Measurements from ENCODE around the gene PHC2. TPM values are rescaled to one million over a fixed set of nuclear protein-coding genes. Genes with fewer than 3 reads are reported as not detected.

Gene PHC2
- total and polyA plus RNA-seq, 9 of the 15 experiments (the other 6 are each of a cell fraction or from before 2014, with no cell fraction given), result 3.1 to 67.6 (median 34.6) TPM

DNA sequence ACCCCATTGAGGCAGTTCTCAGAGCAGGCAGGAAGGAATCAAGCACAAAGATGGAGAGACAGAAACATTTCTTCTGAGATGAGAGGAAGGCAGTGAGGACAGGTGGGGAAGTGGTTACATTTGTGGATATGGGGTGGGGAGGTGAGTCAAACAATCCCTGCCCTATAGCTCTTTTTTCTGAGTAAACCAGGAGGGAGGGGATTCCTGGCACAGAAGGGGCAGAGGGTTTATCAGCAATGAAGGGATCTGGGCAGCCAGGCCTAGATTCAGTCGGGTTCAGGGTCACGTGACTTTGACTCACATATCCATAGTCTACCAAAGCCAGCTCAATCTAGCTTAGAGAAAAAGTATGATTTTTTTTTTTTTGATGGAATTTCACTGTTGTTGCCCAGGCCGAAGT lies 15.7 kb upstream of the PHC2 start:
- no peaks in the 10 kb centered on the region for H3K79me2 ChIP-seq (ENCODE audit: control insufficient read depth, insufficient read depth, low read length)
- CTCF ChIA-PET (ENCODE audit: low intra/inter-chr PET ratio), result no interaction called here
- 0% methylated on average over 3 of the region's 3 CpGs for WGBS (ENCODE audit: insufficient coverage, low coverage, missing lambda C conversion rate)
- H4K20me1 ChIP-seq (replicated peaks; ENCODE audit: control insufficient read depth, insufficient read depth, low read length), result no peaks in the 10 kb centered on the region
- H3K4me1 ChIP-seq (replicated peaks in 1 of 2; ENCODE audit: control insufficient read depth in 2 of 2, insufficient read depth in 2 of 2, low read length in 2 of 2), result no peaks in the 10 kb centered on the region
- POLR2A ChIA-PET, result interaction anchor here (1.4 to 2.1 kb wide), 2 partner anchors 10 to 13 kb away, joined by 5 read pairs; no protein-coding TSS in a partner anchor
- no peaks in the 10 kb centered on the region for H3K9me1 ChIP-seq (ENCODE audit: control insufficient read depth, insufficient read depth, low read length)
- no peak overlapping the region for H3K27ac ChIP-seq (ENCODE audit: extremely low read depth, low read depth, low read length)
- DNase-seq (ENCODE audit: extremely low read depth in 1 of 4, low spot score in 3 of 4) (no peak), ATAC-seq (no peak), FAIRE-seq (no peak)
- no TSS peak for BruUV-seq (replicated peaks)
- intact Hi-C loops (cut with micrococcal nuclease) (no loop called here), in situ Hi-C loops (cut with MboI) (no loop called here)
- H3K9me3 ChIP-seq (replicated peaks; ENCODE audit: control insufficient read depth, insufficient read depth, low read depth, low read length), result no peaks in the 10 kb centered on the region
- no peak overlapping the region for H3K4me2 ChIP-seq (ENCODE audit: insufficient read depth, low read length)
- no peaks in the 10 kb centered on the region for H3K36me3 ChIP-seq (ENCODE audit: control insufficient read depth, insufficient read depth, low read length)
- H3K4me3 ChIP-seq, result no peak overlapping the region
- H3K9ac ChIP-seq (ENCODE audit: insufficient read depth in 1 of 2, low read depth in 2 of 2, low read length in 2 of 2), result no peak overlapping the region
- peaks cover 8 to 34% of the 10 kb centered on the region in 2 experiments for H3K27me3 ChIP-seq (ENCODE audit: control insufficient read depth in 2 of 2, insufficient read depth in 2 of 2, low read length in 2 of 2)
- no peak overlapping the region for H2AFZ ChIP-seq (ENCODE audit: low read depth, low read length)
- no peak for TF ChIP-seq KDM4B (IDR thresholded peaks at IDR 0.05; ENCODE audit: borderline replicate concordance in 2 of 2, low read depth in 1 of 2)
- TF ChIP-seq, protein P1, sequence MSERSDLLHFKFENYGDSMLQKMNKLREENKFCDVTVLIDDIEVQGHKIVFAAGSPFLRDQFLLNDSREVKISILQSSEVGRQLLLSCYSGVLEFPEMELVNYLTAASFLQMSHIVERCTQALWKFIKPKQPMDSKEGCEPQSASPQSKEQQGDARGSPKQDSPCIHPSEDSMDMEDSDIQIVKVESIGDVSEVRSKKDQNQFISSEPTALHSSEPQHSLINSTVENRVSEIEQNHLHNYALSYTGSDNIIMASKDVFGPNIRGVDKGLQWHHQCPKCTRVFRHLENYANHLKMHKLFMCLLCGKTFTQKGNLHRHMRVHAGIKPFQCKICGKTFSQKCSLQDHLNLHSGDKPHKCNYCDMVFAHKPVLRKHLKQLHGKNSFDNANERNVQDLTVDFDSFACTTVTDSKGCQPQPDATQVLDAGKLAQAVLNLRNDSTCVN (CRISPR knock-in tag; IDR thresholded peaks at IDR 0.05), result no peak
- TF ChIP-seq SPI1 (IDR thresholded peaks at IDR 0.05; ENCODE audit: borderline replicate concordance, low read depth, low read length), result no peak
- TF ChIP-seq TOE1 (IDR thresholded peaks at IDR 0.05; ENCODE audit: borderline replicate concordance), result peak; percentile 85
- TF ChIP-seq TOE1 (CRISPR knock-in tag; IDR thresholded peaks at IDR 0.05; ENCODE audit: borderline replicate concordance, low read depth), result no peak
- TF ChIP-seq CCNT2 (IDR thresholded peaks at IDR 0.05; ENCODE audit: borderline replicate concordance, extremely low read depth, insufficient read length, low read depth, low read length), result no peak
- TF ChIP-seq RB1 (IDR thresholded peaks at IDR 0.05; ENCODE audit: low read depth), result no peak
- peak; percentile 56 for TF ChIP-seq CBFA2T2 (conservative IDR thresholded peaks at IDR 0.05)
- TF ChIP-seq NR4A1 (CRISPR knock-in tag; IDR thresholded peaks at IDR 0.05), result no peak
- no peak for TF ChIP-seq NR4A1 (tag; IDR thresholded peaks at IDR 0.05)
- no peak for TF ChIP-seq ZNF263 (CRISPR knock-in tag; IDR thresholded peaks at IDR 0.05; ENCODE audit: borderline replicate concordance)
- TF ChIP-seq MTA1 (IDR thresholded peaks at IDR 0.05; ENCODE audit: borderline replicate concordance), result no peak
- TF ChIP-seq, protein P2, sequence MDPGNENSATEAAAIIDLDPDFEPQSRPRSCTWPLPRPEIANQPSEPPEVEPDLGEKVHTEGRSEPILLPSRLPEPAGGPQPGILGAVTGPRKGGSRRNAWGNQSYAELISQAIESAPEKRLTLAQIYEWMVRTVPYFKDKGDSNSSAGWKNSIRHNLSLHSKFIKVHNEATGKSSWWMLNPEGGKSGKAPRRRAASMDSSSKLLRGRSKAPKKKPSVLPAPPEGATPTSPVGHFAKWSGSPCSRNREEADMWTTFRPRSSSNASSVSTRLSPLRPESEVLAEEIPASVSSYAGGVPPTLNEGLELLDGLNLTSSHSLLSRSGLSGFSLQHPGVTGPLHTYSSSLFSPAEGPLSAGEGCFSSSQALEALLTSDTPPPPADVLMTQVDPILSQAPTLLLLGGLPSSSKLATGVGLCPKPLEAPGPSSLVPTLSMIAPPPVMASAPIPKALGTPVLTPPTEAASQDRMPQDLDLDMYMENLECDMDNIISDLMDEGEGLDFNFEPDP (CRISPR knock-in tag; IDR thresholded peaks at IDR 0.05), result no peak
- TF ChIP-seq MIER1 (IDR thresholded peaks at IDR 0.05; ENCODE audit: low read depth), result no peak
- TF ChIP-seq, protein P3, sequence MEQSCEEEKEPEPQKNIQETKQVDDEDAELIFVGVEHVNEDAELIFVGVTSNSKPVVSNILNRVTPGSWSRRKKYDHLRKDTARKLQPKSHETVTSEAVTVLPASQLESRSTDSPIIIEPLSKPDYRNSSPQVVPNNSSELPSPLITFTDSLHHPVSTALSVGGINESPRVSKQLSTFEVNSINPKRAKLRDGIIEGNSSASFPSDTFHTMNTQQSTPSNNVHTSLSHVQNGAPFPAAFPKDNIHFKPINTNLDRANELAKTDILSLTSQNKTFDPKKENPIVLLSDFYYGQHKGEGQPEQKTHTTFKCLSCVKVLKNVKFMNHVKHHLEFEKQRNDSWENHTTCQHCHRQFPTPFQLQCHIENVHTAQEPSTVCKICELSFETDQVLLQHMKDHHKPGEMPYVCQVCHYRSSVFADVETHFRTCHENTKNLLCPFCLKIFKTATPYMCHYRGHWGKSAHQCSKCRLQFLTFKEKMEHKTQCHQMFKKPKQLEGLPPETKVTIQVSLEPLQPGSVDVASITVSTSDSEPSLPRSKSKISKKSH (CRISPR knock-in tag; IDR thresholded peaks at IDR 0.05), result no peak
- TF ChIP-seq ZNF830 (CRISPR knock-in tag; IDR thresholded peaks at IDR 0.05), result no peak
- TF ChIP-seq SRSF7 (optimal IDR thresholded peaks at IDR 0.05; ENCODE audit: low read depth, low read length), result no peak
- TF ChIP-seq BCL6 (CRISPR knock-in tag; IDR thresholded peaks at IDR 0.05), result no peak

Data from K562 (cell line).